PC-3 (cell line): Measurements from ENCODE around the gene CFAP157.

Experiments
- EZH2 ChIP-seq: fragments of 300-600 bp; sonication (generic); IDR thresholded peaks from one replicate; pipeline ENCODE4 v1.6.1; 2017; ENCODE audit warnings: antibody characterized with exemption, mild to moderate bottlenecking, low read length; ENCODE audit not compliant: unreplicated experiment
- TF ChIP-seq, protein P1 (sequence below): fragments of 300-600 bp; sonication (generic); conservative IDR thresholded peaks from 2 replicates; pipeline ENCODE4 v1.5.1; 2017; ENCODE audit warnings: antibody characterized with exemption, low read depth, mild to moderate bottlenecking, low read length

DNA sequence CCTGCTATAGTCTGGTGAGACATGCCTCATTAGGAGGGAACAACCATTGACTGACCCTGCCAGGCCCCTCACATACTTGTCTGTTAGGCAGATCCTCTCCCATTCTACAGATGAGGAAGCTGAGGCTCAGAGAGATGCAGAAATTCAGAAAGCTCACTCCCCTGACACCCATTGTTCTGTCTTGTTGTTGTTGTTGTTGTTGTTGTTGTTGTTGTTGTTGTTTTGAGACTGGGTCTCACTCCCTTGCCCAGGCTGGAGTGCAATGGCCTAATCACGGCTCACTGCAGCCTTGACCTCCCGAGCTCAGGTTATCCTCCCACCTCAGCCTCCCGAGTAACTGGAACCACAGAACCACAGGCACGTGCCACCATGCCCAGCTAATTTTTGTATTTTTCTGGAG is 13.1 kb upstream of the CFAP157 start:
- TF ChIP-seq, protein P1, sequence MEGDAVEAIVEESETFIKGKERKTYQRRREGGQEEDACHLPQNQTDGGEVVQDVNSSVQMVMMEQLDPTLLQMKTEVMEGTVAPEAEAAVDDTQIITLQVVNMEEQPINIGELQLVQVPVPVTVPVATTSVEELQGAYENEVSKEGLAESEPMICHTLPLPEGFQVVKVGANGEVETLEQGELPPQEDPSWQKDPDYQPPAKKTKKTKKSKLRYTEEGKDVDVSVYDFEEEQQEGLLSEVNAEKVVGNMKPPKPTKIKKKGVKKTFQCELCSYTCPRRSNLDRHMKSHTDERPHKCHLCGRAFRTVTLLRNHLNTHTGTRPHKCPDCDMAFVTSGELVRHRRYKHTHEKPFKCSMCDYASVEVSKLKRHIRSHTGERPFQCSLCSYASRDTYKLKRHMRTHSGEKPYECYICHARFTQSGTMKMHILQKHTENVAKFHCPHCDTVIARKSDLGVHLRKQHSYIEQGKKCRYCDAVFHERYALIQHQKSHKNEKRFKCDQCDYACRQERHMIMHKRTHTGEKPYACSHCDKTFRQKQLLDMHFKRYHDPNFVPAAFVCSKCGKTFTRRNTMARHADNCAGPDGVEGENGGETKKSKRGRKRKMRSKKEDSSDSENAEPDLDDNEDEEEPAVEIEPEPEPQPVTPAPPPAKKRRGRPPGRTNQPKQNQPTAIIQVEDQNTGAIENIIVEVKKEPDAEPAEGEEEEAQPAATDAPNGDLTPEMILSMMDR: no peak
- no peak for TF ChIP-seq EZH2
